OCI-LY1 (cell line): Measurements from ENCODE around the gene MMP23B.

Experiments
- H2AFZ ChIP-seq: fragments of 200-600 bp; sonication (generic), shearing (Covaris generic); 2 replicates; pipeline ENCODE4 v1.6.0; 2014; ENCODE audit warnings: antibody characterized with exemption, mild to moderate bottlenecking, low read length
- H3F3A ChIP-seq: fragments of 200-600 bp; sonication (generic), shearing (Covaris generic); 2 replicates; pipeline ENCODE4 v1.6.0; 2014; ENCODE audit warnings: mild to moderate bottlenecking, antibody characterized with exemption, low read length, moderate library complexity; ENCODE audit not compliant: insufficient read depth
- H3K27ac ChIP-seq: fragments of 200-600 bp; sonication (generic); 2 replicates; pipeline ENCODE4 v1.5.1; 2014; ENCODE audit warnings: low read length, mixed run types, mild to moderate bottlenecking, low read depth; ENCODE audit not compliant: poor library complexity, severe bottlenecking
- H3K27me3 ChIP-seq: fragments of 200-600 bp; sonication (generic); 2 replicates; pipeline ENCODE4 v1.6.0; 2014; ENCODE audit warnings: antibody characterized with exemption, mild to moderate bottlenecking, low read length, moderate library complexity; ENCODE audit not compliant: insufficient read depth
- H3K36me3 ChIP-seq: fragments of 200-600 bp; sonication (generic); 2 replicates; pipeline ENCODE4 v1.6.1; 2014; ENCODE audit warnings: mild to moderate bottlenecking, antibody characterized with exemption, low read length, moderate library complexity, mixed read lengths; ENCODE audit not compliant: insufficient read depth
- H3K4me1 ChIP-seq: fragments of 200-600 bp; sonication (generic); 2 replicates; pipeline ENCODE4 v1.5.1; 2014; ENCODE audit warnings: mild to moderate bottlenecking, low read length, moderate library complexity; ENCODE audit not compliant: insufficient read depth, severe bottlenecking
- H3K4me2 ChIP-seq: fragments of 200-600 bp; sonication (generic), shearing (Covaris generic); 2 replicates; pipeline ENCODE4 v1.6.1; 2014; ENCODE audit warnings: low read length
- H3K4me3 ChIP-seq: fragments of 200-600 bp; sonication (generic); 2 replicates; pipeline ENCODE4 v1.5.1; 2014; ENCODE audit warnings: low read length, low read depth, mild to moderate bottlenecking, mixed read lengths; ENCODE audit not compliant: poor library complexity, severe bottlenecking
- H3K79me2 ChIP-seq: fragments of 200-600 bp; shearing (Covaris generic); 2 replicates; pipeline ENCODE4 v1.6.1; 2016; ENCODE audit warnings: mixed run types, low read length, mixed read lengths; ENCODE audit not compliant: insufficient read depth
- H3K9ac ChIP-seq: fragments of 200-600 bp; sonication (generic), shearing (Covaris generic); 2 replicates; pipeline ENCODE4 v1.6.1; 2014; ENCODE audit warnings: mild to moderate bottlenecking, low read length, mixed read lengths
- H3K9me2 ChIP-seq: fragments of 200-600 bp; sonication (generic), shearing (Covaris generic); 2 replicates; pipeline ENCODE4 v1.6.1; 2014; ENCODE audit warnings: low read depth, mild to moderate bottlenecking, low read length, mixed read lengths
- H3K9me3 ChIP-seq: fragments of 200-600 bp; shearing (Covaris generic); 2 replicates; pipeline ENCODE4 v1.6.1; 2014; ENCODE audit warnings: low read length, mixed read lengths
- H4K20me1 ChIP-seq: fragments of 200-600 bp; sonication (generic), shearing (Covaris generic); 2 replicates; pipeline ENCODE4 v1.6.0; 2016; ENCODE audit warnings: mild to moderate bottlenecking, low read length; ENCODE audit not compliant: insufficient read depth
- EZH2 ChIP-seq: fragments of 200-600 bp; sonication (generic), shearing (Covaris generic); IDR thresholded peaks from 2 replicates; pipeline ENCODE4 v1.8.0; 2017; ENCODE audit warnings: borderline replicate concordance, mixed run types, mild to moderate bottlenecking, antibody characterized with exemption, low read length, moderate library complexity, mixed read lengths
- TF ChIP-seq, protein P1 (sequence below): fragments of 200-600 bp; sonication (generic), shearing (Covaris generic); IDR thresholded peaks from 2 replicates; pipeline ENCODE4 v1.5.1; 2017; ENCODE audit warnings: mild to moderate bottlenecking, antibody characterized with exemption, low read length, moderate library complexity, mixed read lengths

The MMP23B gene

DNA sequence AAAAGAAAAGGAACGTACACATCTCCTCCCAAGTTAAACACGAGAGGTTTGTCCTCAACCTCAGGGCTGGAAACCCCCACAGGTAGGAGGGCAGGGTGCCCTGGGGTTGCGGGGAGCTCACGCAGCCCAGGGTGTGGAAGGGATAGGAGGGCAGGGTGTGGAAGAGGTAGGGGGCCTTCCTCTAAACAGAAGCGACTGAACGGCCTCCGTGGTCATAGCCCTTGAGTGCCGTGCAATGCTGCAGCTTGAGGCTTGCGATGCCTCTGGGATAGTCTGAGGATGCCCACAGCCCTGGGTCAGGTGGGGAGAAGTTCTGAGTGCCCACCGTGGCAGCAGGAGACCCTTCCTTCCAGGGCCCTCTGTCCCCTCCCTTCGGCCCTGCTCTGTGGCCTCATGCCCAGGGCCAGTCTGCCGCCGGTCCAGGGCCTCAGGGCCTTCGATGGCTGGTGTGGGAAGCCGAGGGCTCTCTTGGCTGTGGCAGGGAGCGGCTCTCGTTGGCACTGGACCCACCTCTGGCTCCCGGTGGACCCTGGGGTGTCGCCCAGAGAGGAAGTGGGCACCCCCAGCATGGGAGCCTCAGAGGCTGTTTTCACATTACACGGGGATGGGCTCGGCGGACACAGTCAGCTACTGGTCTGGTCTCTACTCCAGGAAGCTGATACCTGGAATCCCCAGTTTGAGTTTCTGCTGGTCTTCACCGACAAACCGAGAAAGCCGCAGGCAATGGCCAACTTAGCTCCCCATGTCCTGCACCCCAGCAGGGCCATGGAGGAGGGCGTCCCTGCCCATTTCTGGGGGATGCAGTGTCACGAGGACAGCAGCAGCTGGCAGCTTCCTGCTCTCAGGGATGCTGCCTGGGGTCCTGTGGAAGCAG, 33.2 kb downstream of the MMP23B start:
- H3K4me3 ChIP-seq = no peak overlapping the region
- no peak overlapping the region for H2AFZ ChIP-seq
- no peaks in the 10 kb centered on the region for H3K4me1 ChIP-seq
- no peaks in the 10 kb centered on the region for H3K9me2 ChIP-seq
- H3K27ac ChIP-seq = no peak overlapping the region
- peaks cover 22% of the 10 kb centered on the region; the same call in 1 of the 2 replicates for H3K36me3 ChIP-seq
- H3K4me2 ChIP-seq = no peak overlapping the region
- TF ChIP-seq EZH2 = no peak
- TF ChIP-seq, protein P1, sequence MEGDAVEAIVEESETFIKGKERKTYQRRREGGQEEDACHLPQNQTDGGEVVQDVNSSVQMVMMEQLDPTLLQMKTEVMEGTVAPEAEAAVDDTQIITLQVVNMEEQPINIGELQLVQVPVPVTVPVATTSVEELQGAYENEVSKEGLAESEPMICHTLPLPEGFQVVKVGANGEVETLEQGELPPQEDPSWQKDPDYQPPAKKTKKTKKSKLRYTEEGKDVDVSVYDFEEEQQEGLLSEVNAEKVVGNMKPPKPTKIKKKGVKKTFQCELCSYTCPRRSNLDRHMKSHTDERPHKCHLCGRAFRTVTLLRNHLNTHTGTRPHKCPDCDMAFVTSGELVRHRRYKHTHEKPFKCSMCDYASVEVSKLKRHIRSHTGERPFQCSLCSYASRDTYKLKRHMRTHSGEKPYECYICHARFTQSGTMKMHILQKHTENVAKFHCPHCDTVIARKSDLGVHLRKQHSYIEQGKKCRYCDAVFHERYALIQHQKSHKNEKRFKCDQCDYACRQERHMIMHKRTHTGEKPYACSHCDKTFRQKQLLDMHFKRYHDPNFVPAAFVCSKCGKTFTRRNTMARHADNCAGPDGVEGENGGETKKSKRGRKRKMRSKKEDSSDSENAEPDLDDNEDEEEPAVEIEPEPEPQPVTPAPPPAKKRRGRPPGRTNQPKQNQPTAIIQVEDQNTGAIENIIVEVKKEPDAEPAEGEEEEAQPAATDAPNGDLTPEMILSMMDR = no peak
- no peaks in the 10 kb centered on the region for H4K20me1 ChIP-seq
- H3K9ac ChIP-seq = no peak overlapping the region
- no peaks in the 10 kb centered on the region for H3K9me3 ChIP-seq
- no peaks in the 10 kb centered on the region for H3K79me2 ChIP-seq
- H3K27me3 ChIP-seq = no peaks in the 10 kb centered on the region
- no peaks in the 10 kb centered on the region for H3F3A ChIP-seq

DNA sequence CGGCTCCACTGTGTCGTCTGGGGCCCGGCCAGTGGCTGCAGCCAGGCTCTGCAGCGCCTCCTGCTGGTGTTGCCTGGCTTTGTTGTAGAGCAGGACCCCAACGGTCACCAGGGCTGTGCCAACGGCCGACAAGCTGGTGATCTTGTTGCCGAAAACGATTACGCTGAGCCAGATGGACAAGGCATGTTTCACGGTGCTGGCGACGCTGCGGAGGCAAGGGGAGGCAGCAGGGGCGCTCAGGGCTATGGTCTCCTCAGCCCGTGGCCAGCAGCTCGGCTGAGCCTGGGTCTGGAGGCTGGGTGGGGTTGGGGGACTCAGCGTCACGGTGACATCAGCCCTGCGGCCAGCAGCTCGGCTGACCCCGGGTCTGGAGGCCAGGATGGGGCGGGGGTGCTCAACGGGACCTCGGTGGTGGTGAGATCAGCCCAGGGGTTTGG, 33.9 kb downstream of the MMP23B start:
- H3K4me2 ChIP-seq = no peak overlapping the region
- no peak for TF ChIP-seq EZH2
- TF ChIP-seq, protein P1 = peak; percentile 60
- no peak overlapping the region for H3K4me3 ChIP-seq
- no peak overlapping the region for H3K27ac ChIP-seq
- H3K4me1 ChIP-seq = no peaks in the 10 kb centered on the region
- H4K20me1 ChIP-seq = no peaks in the 10 kb centered on the region
- H3K27me3 ChIP-seq = no peaks in the 10 kb centered on the region
- no peak overlapping the region for H3K9ac ChIP-seq
- H3K9me2 ChIP-seq = no peaks in the 10 kb centered on the region
- H3K79me2 ChIP-seq = no peaks in the 10 kb centered on the region
- H3K9me3 ChIP-seq = no peaks in the 10 kb centered on the region
- H3K36me3 ChIP-seq = peaks cover 25% of the 10 kb centered on the region; the same call in 1 of the 2 replicates
- H2AFZ ChIP-seq = no peak overlapping the region
- no peaks in the 10 kb centered on the region for H3F3A ChIP-seq

DNA sequence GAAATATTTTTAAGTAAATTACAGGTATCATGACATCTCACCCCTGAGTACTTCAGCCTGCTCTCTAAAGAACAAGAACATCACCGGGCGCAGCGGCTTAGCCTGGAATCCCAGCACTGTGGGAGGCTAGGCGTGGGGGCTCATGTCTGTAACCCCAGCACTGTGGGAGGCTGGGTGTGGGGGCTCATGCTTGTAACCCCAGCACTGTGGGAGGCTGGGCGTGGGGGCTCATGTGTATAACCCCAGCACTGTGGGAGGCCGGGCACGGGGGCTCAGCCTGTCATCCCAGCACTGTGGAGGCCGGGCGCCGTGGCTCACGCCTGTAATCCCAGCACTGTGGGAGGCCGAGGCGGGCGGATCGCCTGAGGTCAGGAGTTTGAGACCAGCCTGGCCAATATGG, 34.6 kb downstream of the MMP23B start:
- Histone ChIP-seq H3K4me2 (no peak overlapping the region), H3K9me2 (no peaks in the 10 kb centered on the region), H3K9me3 (no peaks in the 10 kb centered on the region), H3K27ac (no peak overlapping the region), H3K27me3 (no peaks in the 10 kb centered on the region), H3F3A (no peaks in the 10 kb centered on the region), H3K36me3 (peaks cover 32% of the 10 kb centered on the region; the same call in 1 of the 2 replicates), H2AFZ (no peak overlapping the region), H4K20me1 (no peaks in the 10 kb centered on the region), H3K4me1 (no peaks in the 10 kb centered on the region), H3K4me3 (no peak overlapping the region), H3K9ac (no peak overlapping the region), H3K79me2 (no peaks in the 10 kb centered on the region)
- TF ChIP-seq, protein P1 = no peak
- TF ChIP-seq EZH2 = no peak
